ENCODE data around the gene PEX11B. TPM values are rescaled to one million over a fixed set of nuclear protein-coding genes. Genes with fewer than 3 reads are reported as not detected.

Gene PEX11B
- total and polyA plus RNA-seq, 11 donors = 17.7 to 29.8 (median 24.5) TPM

GRCh38 chr1:145949219-145949618 is 30.7 kb upstream of the PEX11B start:
- Histone ChIP-seq H3K27me3 (no peaks in the 10 kb centered on the region), H3K4me3 (no peak overlapping the region), H3K9me3 (no peaks in the 10 kb centered on the region), H3K27ac (peak overlapping the region in 3 of 12 donors; percentile 15 to 69 (median 45)), H3K4me1 (peaks cover 0 to 39% (median 11%) of the 10 kb centered on the region in 12 donors), H3K36me3 (peaks cover 0 to 60% (median 31%) of the 10 kb centered on the region in 9 donors)
- intact Hi-C loops (cut with DNase I) = no loop called here
- 58 to 79% (median 62%) methylated on average over 4 of the region's 4 CpGs for WGBS, 4 donors
- ATAC-seq (peak in 3 of 4 donors; percentile 45 to 85 (median 61)), DNase-seq (no peak)
- TF ChIP-seq CTCF (IDR thresholded peaks at IDR 0.05) (no peak), POLR2A (IDR thresholded peaks at IDR 0.05) (no peak)

- WGBS, 4 donors = 70 to 79% (median 75%) methylated on average over 4 of the region's 4 CpGs
- intact Hi-C loops (cut with DNase I) = no loop called here
- ATAC-seq (no peak), DNase-seq (no peak)
- no peak overlapping the region for H3K27ac ChIP-seq
- no peaks in the 10 kb centered on the region for H3K9me3 ChIP-seq
- peaks cover 0 to 76% (median 47%) of the 10 kb centered on the region in 9 donors for H3K36me3 ChIP-seq
- peaks cover 0 to 32% (median 9%) of the 10 kb centered on the region in 12 donors for H3K4me1 ChIP-seq
- H3K4me3 ChIP-seq = no peak overlapping the region
- no peaks in the 10 kb centered on the region for H3K27me3 ChIP-seq
- TF ChIP-seq POLR2A (IDR thresholded peaks at IDR 0.05) (no peak), CTCF (IDR thresholded peaks at IDR 0.05) (no peak)
Measured at GRCh38 chr1:145947551-145947950, 29.0 kb upstream of the PEX11B start.

- intact Hi-C loops (cut with DNase I) = no loop called here
- Histone ChIP-seq H3K4me3 (no peak overlapping the region), H3K27ac (no peak overlapping the region), H3K9me3 (no peaks in the 10 kb centered on the region), H3K4me1 (peaks cover 0 to 32% (median 9%) of the 10 kb centered on the region in 12 donors), H3K27me3 (no peaks in the 10 kb centered on the region), H3K36me3 (peaks cover 0 to 76% (median 51%) of the 10 kb centered on the region in 9 donors)
- DNase-seq = no peak
- 90 to 96% (median 93%) methylated on average over 4 of the region's 4 CpGs for WGBS, 4 donors
- no peak for TF ChIP-seq POLR2A (IDR thresholded peaks at IDR 0.05)
- TF ChIP-seq CTCF (IDR thresholded peaks at IDR 0.05) = no peak
- no peak for ATAC-seq
Measured at GRCh38 chr1:145946477-145946986, 28.0 kb upstream of the PEX11B start.

GRCh38 chr1:145944532-145944931 is 26.0 kb upstream of the PEX11B start:
- Histone ChIP-seq H3K36me3 (peaks cover 0 to 85% (median 66%) of the 10 kb centered on the region in 9 donors), H3K27ac (no peak overlapping the region), H3K9me3 (no peaks in the 10 kb centered on the region), H3K27me3 (no peaks in the 10 kb centered on the region), H3K4me3 (no peak overlapping the region), H3K4me1 (peaks cover 0 to 20% (median 0%) of the 10 kb centered on the region in 12 donors)
- TF ChIP-seq CTCF (IDR thresholded peaks at IDR 0.05) (no peak), POLR2A (IDR thresholded peaks at IDR 0.05) (no peak)
- WGBS, 4 donors = 76 to 95% (median 89%) methylated on average over 3 of the region's 3 CpGs
- DNase-seq = no peak
- intact Hi-C loops (cut with DNase I) = no loop called here
- ATAC-seq = no peak

Data from heart left ventricle (tissue), 16 donors.